ENCODE data around the gene POR.

GRCh38 chr7:75950111-75950681 is 35.2 kb downstream of the POR start:
- TF ChIP-seq POLR2A (IDR thresholded peaks at IDR 0.05), result no peak
- TF ChIP-seq, protein P1, sequence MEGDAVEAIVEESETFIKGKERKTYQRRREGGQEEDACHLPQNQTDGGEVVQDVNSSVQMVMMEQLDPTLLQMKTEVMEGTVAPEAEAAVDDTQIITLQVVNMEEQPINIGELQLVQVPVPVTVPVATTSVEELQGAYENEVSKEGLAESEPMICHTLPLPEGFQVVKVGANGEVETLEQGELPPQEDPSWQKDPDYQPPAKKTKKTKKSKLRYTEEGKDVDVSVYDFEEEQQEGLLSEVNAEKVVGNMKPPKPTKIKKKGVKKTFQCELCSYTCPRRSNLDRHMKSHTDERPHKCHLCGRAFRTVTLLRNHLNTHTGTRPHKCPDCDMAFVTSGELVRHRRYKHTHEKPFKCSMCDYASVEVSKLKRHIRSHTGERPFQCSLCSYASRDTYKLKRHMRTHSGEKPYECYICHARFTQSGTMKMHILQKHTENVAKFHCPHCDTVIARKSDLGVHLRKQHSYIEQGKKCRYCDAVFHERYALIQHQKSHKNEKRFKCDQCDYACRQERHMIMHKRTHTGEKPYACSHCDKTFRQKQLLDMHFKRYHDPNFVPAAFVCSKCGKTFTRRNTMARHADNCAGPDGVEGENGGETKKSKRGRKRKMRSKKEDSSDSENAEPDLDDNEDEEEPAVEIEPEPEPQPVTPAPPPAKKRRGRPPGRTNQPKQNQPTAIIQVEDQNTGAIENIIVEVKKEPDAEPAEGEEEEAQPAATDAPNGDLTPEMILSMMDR (IDR thresholded peaks at IDR 0.05), result no peak
- TF ChIP-seq EP300 (IDR thresholded peaks at IDR 0.05), result no peak
- TF ChIP-seq POLR2AphosphoS5 (IDR thresholded peaks at IDR 0.05), result no peak

Data from sigmoid colon (tissue), 4 donors.